ENCODE results near the gene TCERG1L.

The TCERG1L gene

GRCh38 chr10:131277969-131278368, 33.6 kb downstream of the TCERG1L start:
- Histone ChIP-seq H3K4me2 (ENCODE audit: low read depth, low read length, poor library complexity, severe bottlenecking) (no peak overlapping the region), H3K79me2 (ENCODE audit: insufficient read depth, low read length) (no peaks in the 10 kb centered on the region), H3F3A (ENCODE audit: insufficient read depth) (no peaks in the 10 kb centered on the region), H3K27me3 (ENCODE audit: low read length) (no peaks in the 10 kb centered on the region), H3K9me3 (ENCODE audit: insufficient read depth, low read length) (no peaks in the 10 kb centered on the region), H2AFZ (ENCODE audit: low read depth, low read length, severe bottlenecking) (no peak overlapping the region), H3K36me3 (ENCODE audit: low read length) (no peaks in the 10 kb centered on the region), H3K9ac (ENCODE audit: low read length) (no peak overlapping the region), H3K4me3 (ENCODE audit: insufficient read depth, low read length, poor library complexity, severe bottlenecking) (no peak overlapping the region), H4K20me1 (ENCODE audit: low read depth, low read length) (no peaks in the 10 kb centered on the region), H3K27ac (ENCODE audit: low read depth, low read length) (no peak overlapping the region), H3K9me2 (replicated peaks; ENCODE audit: insufficient read depth, low read length) (no peaks in the 10 kb centered on the region)
- TF ChIP-seq CTCF (IDR thresholded peaks at IDR 0.05; ENCODE audit: insufficient read depth, low read length, poor library complexity, severe bottlenecking), result no peak
- no peak for TF ChIP-seq EZH2phosphoT487 (conservative IDR thresholded peaks at IDR 0.05; ENCODE audit: low read length)

GRCh38 chr10:131277278-131277677, 34.2 kb downstream of the TCERG1L start:
- H3K9me2 ChIP-seq (replicated peaks; ENCODE audit: insufficient read depth, low read length), result no peaks in the 10 kb centered on the region
- no peak overlapping the region for H3K9ac ChIP-seq (ENCODE audit: low read length)
- H3K4me3 ChIP-seq (ENCODE audit: insufficient read depth, low read length, poor library complexity, severe bottlenecking), result no peak overlapping the region
- H3K4me2 ChIP-seq (ENCODE audit: low read depth, low read length, poor library complexity, severe bottlenecking), result no peak overlapping the region
- H4K20me1 ChIP-seq (ENCODE audit: low read depth, low read length), result no peaks in the 10 kb centered on the region
- H3K9me3 ChIP-seq (ENCODE audit: insufficient read depth, low read length), result no peaks in the 10 kb centered on the region
- no peaks in the 10 kb centered on the region for H3K27me3 ChIP-seq (ENCODE audit: low read length)
- no peaks in the 10 kb centered on the region for H3K36me3 ChIP-seq (ENCODE audit: low read length)
- H2AFZ ChIP-seq (ENCODE audit: low read depth, low read length, severe bottlenecking), result no peak overlapping the region
- H3K27ac ChIP-seq (ENCODE audit: low read depth, low read length), result no peak overlapping the region
- no peaks in the 10 kb centered on the region for H3K79me2 ChIP-seq (ENCODE audit: insufficient read depth, low read length)
- no peak for TF ChIP-seq CTCF (IDR thresholded peaks at IDR 0.05; ENCODE audit: insufficient read depth, low read length, poor library complexity, severe bottlenecking)
- no peak for TF ChIP-seq EZH2phosphoT487 (conservative IDR thresholded peaks at IDR 0.05; ENCODE audit: low read length)
- no peaks in the 10 kb centered on the region for H3F3A ChIP-seq (ENCODE audit: insufficient read depth)

GRCh38 chr10:131275691-131276090, 35.8 kb downstream of the TCERG1L start:
- Histone ChIP-seq H3K79me2 (ENCODE audit: insufficient read depth, low read length) (no peaks in the 10 kb centered on the region), H3F3A (ENCODE audit: insufficient read depth) (no peaks in the 10 kb centered on the region), H4K20me1 (ENCODE audit: low read depth, low read length) (no peaks in the 10 kb centered on the region), H3K9ac (ENCODE audit: low read length) (no peak overlapping the region), H3K4me2 (ENCODE audit: low read depth, low read length, poor library complexity, severe bottlenecking) (no peak overlapping the region), H3K36me3 (ENCODE audit: low read length) (no peaks in the 10 kb centered on the region), H2AFZ (ENCODE audit: low read depth, low read length, severe bottlenecking) (no peak overlapping the region), H3K9me2 (replicated peaks; ENCODE audit: insufficient read depth, low read length) (no peaks in the 10 kb centered on the region), H3K27me3 (ENCODE audit: low read length) (no peaks in the 10 kb centered on the region), H3K4me3 (ENCODE audit: insufficient read depth, low read length, poor library complexity, severe bottlenecking) (no peak overlapping the region), H3K27ac (ENCODE audit: low read depth, low read length) (no peak overlapping the region), H3K9me3 (ENCODE audit: insufficient read depth, low read length) (no peaks in the 10 kb centered on the region)
- no peak for TF ChIP-seq CTCF (IDR thresholded peaks at IDR 0.05; ENCODE audit: insufficient read depth, low read length, poor library complexity, severe bottlenecking)
- no peak for TF ChIP-seq EZH2phosphoT487 (conservative IDR thresholded peaks at IDR 0.05; ENCODE audit: low read length)

Measured in SU-DHL-6 (cell line).